H1 (cell line): ENCODE measurements around the gene VAV2. TPM values are rescaled to one million over a fixed set of nuclear protein-coding genes. Genes with fewer than 3 reads are reported as not detected.
A peak's percentile ranks its signal among the peaks of the same experiment; 100 is the strongest.

ENCODE experiments used
- CTCF ChIA-PET: fragments of 300-600 bp; sonication (Branson Sonifier 250); formaldehyde crosslinking; loops from one replicate; lab custom pipeline; 2021; ENCODE audit not compliant: partially characterized antibody; lab: Charles Lee
- POLR2A ChIA-PET: fragments of 300-600 bp; sonication (Branson Sonifier 250); formaldehyde crosslinking; loops from one replicate; lab custom pipeline; 2021; ENCODE audit warnings: inconsistent platforms; ENCODE audit not compliant: partially characterized antibody; lab: Charles Lee
- DNase-seq, 2 experiments: peaks; one replicate each; pipeline versions ENCODE4 v3.0.0 to v3.0.0-alpha.2; 2010 to 2022; ENCODE audit warnings: low spot score in 2 of 2, low read depth in 1 of 2, mixed read lengths in 1 of 2
- FAIRE-seq: peaks from 2 replicates; lab custom pipeline; 2011; peaks lifted over from hg19 to GRCh38; lab: Jason Lieb, UNC
- H2AFZ ChIP-seq: 2 replicates; pipeline ENCODE4 v1.8.1; 2012; ENCODE audit warnings: low read length, inconsistent platforms
- H2AK5ac ChIP-seq: 2 replicates; pipeline ENCODE4 v1.6.1; 2013; ENCODE audit warnings: low read depth, low read length
- H2BK120ac ChIP-seq: replicated peaks from 2 replicates; pipeline ENCODE3; 2013; ENCODE audit warnings: low read depth, low read length, inconsistent platforms
- H2BK12ac ChIP-seq: 2 replicates; pipeline ENCODE4 v1.6.1; 2013; ENCODE audit warnings: low read depth, low read length
- H2BK15ac ChIP-seq: 2 replicates; pipeline ENCODE4 v1.6.1; 2013; ENCODE audit warnings: low read length
- H2BK20ac ChIP-seq: 2 replicates; pipeline ENCODE4 v1.6.1; 2013; ENCODE audit warnings: low read length
- H2BK5ac ChIP-seq: 2 replicates; pipeline ENCODE4 v1.6.1; 2013; ENCODE audit warnings: low read depth, low read length
- H3K14ac ChIP-seq: 2 replicates; pipeline ENCODE4 v1.6.1; 2013; ENCODE audit warnings: inconsistent platforms; ENCODE audit not compliant: insufficient read length
- H3K18ac ChIP-seq: 2 replicates; pipeline ENCODE4 v1.6.1; 2013; ENCODE audit warnings: low read length; ENCODE audit errors: extremely low read depth
- H3K23ac ChIP-seq: 2 replicates; pipeline ENCODE4 v1.6.1; 2013; ENCODE audit warnings: inconsistent platforms; ENCODE audit not compliant: insufficient read length
- H3K23me2 ChIP-seq: 2 replicates; pipeline ENCODE4 v1.6.1; 2013; ENCODE audit warnings: low read depth, low read length
- H3K27ac ChIP-seq: 2 replicates; pipeline ENCODE4 v1.6.1; 2011; ENCODE audit warnings: low read depth, low read length, inconsistent platforms
- H3K27me3 ChIP-seq, 4 experiments: replicated peaks in 1 of 4; 1 replicate in 1 of 4; 2 replicates in 3 of 4; pipeline versions ENCODE4 v1.6.1 to v1.8.1; 2011 to 2013; ENCODE audit warnings: low read length in 3 of 4, mild to moderate bottlenecking in 3 of 4, inconsistent platforms in 2 of 4, mixed read lengths in 2 of 4, moderate library complexity in 1 of 4; ENCODE audit not compliant: control insufficient read depth in 3 of 4, insufficient read depth in 3 of 4; ENCODE audit errors: extremely low read depth in 1 of 4
- H3K36me3 ChIP-seq, 4 experiments: 2 replicates each; pipeline versions ENCODE4 v1.6.1 to v1.8.1; 2011 to 2013; ENCODE audit warnings: mild to moderate bottlenecking in 4 of 4, low read length in 3 of 4, moderate library complexity in 2 of 4, control low read depth in 1 of 4, inconsistent platforms in 1 of 4; ENCODE audit not compliant: insufficient read depth in 4 of 4, control insufficient read depth in 2 of 4
- H3K4ac ChIP-seq: replicated peaks from 2 replicates; pipeline ENCODE3; 2013; ENCODE audit warnings: low read length, low read depth, mixed read lengths, inconsistent platforms; ENCODE audit not compliant: insufficient read length
- H3K4me1 ChIP-seq, 4 experiments: replicated peaks in 1 of 4; 1 replicate in 1 of 4; 2 replicates in 3 of 4; pipeline versions ENCODE4 v1.6.1 to v1.8.1; 2011 to 2013; ENCODE audit warnings: low read length in 3 of 4, inconsistent platforms in 2 of 4, mixed read lengths in 1 of 4; ENCODE audit not compliant: insufficient read depth in 4 of 4, control insufficient read depth in 3 of 4
- H3K4me2 ChIP-seq, 2 experiments: 2 replicates each; pipeline versions ENCODE4 v1.6.1 to v1.8.1; 2011 to 2013; ENCODE audit warnings: low read depth in 2 of 2, low read length in 2 of 2, control low read depth in 1 of 2, inconsistent platforms in 1 of 2, mild to moderate bottlenecking in 1 of 2; ENCODE audit not compliant: insufficient read depth in 1 of 2
- H3K4me3 ChIP-seq, 4 experiments: fragments of 200-600, 300-600 bp in 1 of 4; sonication (generic), shearing (Covaris generic), sonication (Bioruptor Twin) in 1 of 4; 2 replicates each; pipeline versions ENCODE4 v1.5.1 to v1.8.1; 2011 to 2016; ENCODE audit warnings: low read length in 4 of 4, low read depth in 3 of 4, control low read depth in 2 of 4, inconsistent platforms in 2 of 4, mild to moderate bottlenecking in 2 of 4, mixed read lengths in 1 of 4, moderate library complexity in 1 of 4; ENCODE audit not compliant: insufficient read depth in 2 of 4; ENCODE audit errors: extremely low read depth in 1 of 4
- H3K56ac ChIP-seq: replicated peaks from 2 replicates; pipeline ENCODE3; 2013; ENCODE audit warnings: low read depth, mild to moderate bottlenecking, mixed read lengths, low read length, inconsistent platforms; ENCODE audit not compliant: insufficient read length
- H3K79me1 ChIP-seq: 2 replicates; pipeline ENCODE4 v1.6.1; 2013; ENCODE audit warnings: low read depth, low read length, control low read depth
- H3K79me2 ChIP-seq, 2 experiments: 2 replicates each; pipeline versions ENCODE4 v1.6.1 to v1.8.1; 2012 to 2013; ENCODE audit warnings: low read length in 2 of 2, mild to moderate bottlenecking in 2 of 2, inconsistent platforms in 1 of 2; ENCODE audit not compliant: insufficient read depth in 2 of 2, control insufficient read depth in 1 of 2
- H3K9ac ChIP-seq, 4 experiments: replicated peaks in 1 of 4; 1 replicate in 1 of 4; 2 replicates in 3 of 4; pipeline versions ENCODE4 v1.6.1 to v1.8.1; 2011 to 2013; ENCODE audit warnings: low read depth in 3 of 4, low read length in 3 of 4, control low read depth in 2 of 4, mild to moderate bottlenecking in 2 of 4, moderate library complexity in 2 of 4, inconsistent platforms in 1 of 4; ENCODE audit errors: extremely low read depth in 1 of 4
- H3K9me3 ChIP-seq, 2 experiments: 2 replicates each; pipeline versions ENCODE4 v1.6.1 to v1.8.1; 2012 to 2013; ENCODE audit warnings: mild to moderate bottlenecking in 2 of 2, moderate library complexity in 2 of 2, control low read depth in 1 of 2, inconsistent platforms in 1 of 2, low read depth in 1 of 2, low read length in 1 of 2, mixed read lengths in 1 of 2; ENCODE audit not compliant: insufficient read depth in 2 of 2
- H4K20me1 ChIP-seq, 2 experiments: replicated peaks in 1 of 2; 2 replicates each; pipeline versions ENCODE3 to v1.8.1; 2011 to 2013; ENCODE audit warnings: inconsistent platforms in 2 of 2, low read length in 2 of 2, mild to moderate bottlenecking in 1 of 2; ENCODE audit not compliant: insufficient read depth in 2 of 2, control insufficient read depth in 1 of 2
- H4K5ac ChIP-seq: 2 replicates; pipeline ENCODE4 v1.6.1; 2013; ENCODE audit warnings: low read length, low read depth, mixed read lengths, inconsistent platforms; ENCODE audit not compliant: insufficient read length
- H4K8ac ChIP-seq: 2 replicates; pipeline ENCODE4 v1.8.0; 2013; ENCODE audit warnings: mild to moderate bottlenecking, moderate library complexity, low read length, inconsistent platforms; ENCODE audit not compliant: insufficient read depth; ENCODE audit errors: extremely low read depth
- H4K91ac ChIP-seq: replicated peaks from 2 replicates; pipeline ENCODE3; 2013; ENCODE audit warnings: low read length, mixed read lengths, inconsistent platforms; ENCODE audit not compliant: insufficient read length
- RBBP5 ChIP-seq: IDR thresholded peaks from 2 replicates; pipeline ENCODE4 v1.7.1; 2012; ENCODE audit warnings: low read depth, mild to moderate bottlenecking, inconsistent platforms, low read length, moderate library complexity, borderline replicate concordance
- SIX5 ChIP-seq: IDR thresholded peaks from 2 replicates; pipeline ENCODE4 v1.6.1; 2011; ENCODE audit warnings: mild to moderate bottlenecking, low read depth, low read length
- WGBS, 2 experiments: shearing (Covaris generic) in 1 of 2; methylation state at CpG; one replicate each; pipeline versions ENCODE4 v1.1.6 to v1.1.7; 2013 to 2015; ENCODE audit warnings: low lambda C conversion rate in 2 of 2, mixed read lengths in 2 of 2, inconsistent platforms in 1 of 2, low coverage in 1 of 2, missing lambda C conversion rate in 1 of 2; ENCODE audit not compliant: insufficient replicate concordance in 2 of 2, insufficient coverage in 1 of 2, insufficient read length in 1 of 2; ENCODE audit errors: extremely low coverage in 1 of 2, missing lambda C conversion rate in 1 of 2; 5-methylcytosine and 5-hydroxymethylcytosine counted together
- polyA plus RNA-seq, 7 experiments: library from polyadenylated mRNA; depleted of rRNA in 3 of 7; stranded (reverse) in 5 of 7; unstranded in 2 of 7; fragments of >200 nt in 5 of 7; fragments of 200-250 nt in 2 of 7; gene quantifications; 1 replicate in 5 of 7; 2 replicates in 1 of 7; 4 replicates in 1 of 7; pipeline versions ENCODE4 v1.2.1 to v1.2.3, GENCODE V29; 2011 to 2013; ENCODE audit warnings: missing spikeins in 2 of 7, mixed read lengths in 2 of 7
- total RNA-seq: library from RNA; stranded (reverse); fragmentation: NEBNext Ultra II Directional; extraction: Animal tissue kit (Norgen Biotek cat#: 25700); gene quantifications from 2 replicates; pipeline ENCODE4 v1.2.1, GENCODE V29; 2021

VAV2 gene
- total and polyA plus RNA-seq, 2 of the 8 experiments (the other 6 are each of a cell fraction or from before 2014, with no cell fraction given) = 13.6 to 37.6 TPM

- Histone ChIP-seq H3K4me1 (peaks cover 0 to 11% (median 5%) of the 10 kb centered on the region in 4 experiments; a peak in 4 of 7 replicates), H3K4me2 (no peak overlapping the region), H3K14ac (no peak overlapping the region), H4K20me1 (peaks cover 14 to 22% of the 10 kb centered on the region in 2 experiments), H3K18ac (peak overlapping the region; percentile 48; the same call in 1 of the 2 replicates), H3K4me3 (no peak overlapping the region), H2AK5ac (no peak overlapping the region; the same call in 1 of the 2 replicates), H2BK12ac (no peak overlapping the region), H3K9me3 (no peaks in the 10 kb centered on the region), H3K4ac (no peak overlapping the region), H2BK120ac (no peak overlapping the region), H3K23me2 (no peaks in the 10 kb centered on the region), H4K5ac (no peak overlapping the region), H3K23ac (no peak overlapping the region), H4K91ac (no peak overlapping the region), H3K56ac (no peak overlapping the region), H2BK5ac (peak overlapping the region; percentile 71; the same call in 1 of the 2 replicates), H3K9ac (no peak overlapping the region), H3K79me1 (peaks cover 16% of the 10 kb centered on the region), H2BK15ac (no peak overlapping the region), H3K36me3 (no peaks in the 10 kb centered on the region; a peak in 1 of 8 replicates), H2AFZ (no peak overlapping the region), H2BK20ac (no peak overlapping the region), H3K27ac (no peak overlapping the region), H3K79me2 (peaks cover 0 to 84% of the 10 kb centered on the region in 2 experiments; a peak in 2 of 4 replicates), H3K27me3 (no peaks in the 10 kb centered on the region), H4K8ac (no peak overlapping the region; the same call in 1 of the 2 replicates)
- ChIA-PET POLR2A (interaction anchor here (0.6 to 0.9 kb wide), 2 partner anchors 31 to 226 kb away, joined by 3 read pairs; no protein-coding TSS in a partner anchor), CTCF (interaction anchor here (0.7 to 2.8 kb wide), 5 partner anchors 8 to 156 kb away, joined by 3 to 8 read pairs (median 4); no protein-coding TSS in a partner anchor)
- TF ChIP-seq SIX5 (no peak), RBBP5 (no peak)
- FAIRE-seq = no peak
- 91% methylated on average over 14 of the region's 14 CpGs; no CpG with 5 or more reads in 1 of the 2 experiments for WGBS, 2 experiments
- DNase-seq = no peak
These were observed 42.5 kb downstream of the VAV2 start for GRCh38 chr9:133949486-133950061.
